Stomach (tissue), 9 donors: ENCODE results near the gene EPN2. TPM values are rescaled to one million over a fixed set of nuclear protein-coding genes. Genes with fewer than 3 reads are reported as not detected.

Experiments
- DNase-seq, 2 donors: peaks; one replicate each; pipeline versions ENCODE4 v3.0.0 to v3.0.0-alpha.2; 2013 to 2019
- H3K27ac ChIP-seq, 5 donors: fragments of 200-600 bp in 4 of 5; sonication (generic) in 4 of 5; one replicate each; pipeline ENCODE4 v1.5.1; 2013 to 2019; ENCODE audit warnings: mild to moderate bottlenecking in 1 of 5, moderate library complexity in 1 of 5
- H3K27me3 ChIP-seq, 3 donors: fragments of 200-600 bp; sonication (generic); one replicate each; pipeline ENCODE4 v1.5.1; 2017 to 2019; ENCODE audit warnings: mixed run types in 1 of 3
- H3K36me3 ChIP-seq, 4 donors: fragments of 200-600 bp; sonication (generic); 1 replicate in 3 of 4; 2 replicates in 1 of 4; pipeline ENCODE4 v1.5.1; 2016 to 2019
- H3K4me1 ChIP-seq, 4 donors: fragments of 200-600 bp; sonication (generic); one replicate each; pipeline ENCODE4 v1.5.1; 2016 to 2019
- H3K4me3 ChIP-seq, 4 donors: fragments of 200-600 bp; sonication (generic) in 3 of 4; one replicate each; pipeline ENCODE4 v1.5.1; 2016 to 2019; ENCODE audit warnings: mild to moderate bottlenecking in 1 of 4
- H3K9me3 ChIP-seq, 4 donors: fragments of 200-600 bp; sonication (generic); one replicate each; pipeline ENCODE4 v1.5.1; 2016 to 2019
- CTCF ChIP-seq, 7 experiments: fragments of 450-650 bp in 4 of 7; fragments of 200-600 bp in 3 of 7; sonication (generic) in 3 of 7; IDR thresholded peaks; one replicate each; pipeline ENCODE4 v1.5.1; 2016 to 2019; ENCODE audit warnings: antibody characterized with exemption in 7 of 7, control low read depth in 2 of 7, mild to moderate bottlenecking in 1 of 7
- EP300 ChIP-seq: sonication (generic); formaldehyde crosslinking; IDR thresholded peaks from one replicate; pipeline ENCODE4 v1.6.1; 2017; ENCODE audit warnings: antibody characterized with exemption
- POLR2A ChIP-seq, 4 donors: fragments of 450-650 bp; IDR thresholded peaks; one replicate each; pipeline ENCODE4 v1.6.1; 2016; ENCODE audit warnings: antibody characterized with exemption in 4 of 4, control low read depth in 2 of 4, mild to moderate bottlenecking in 1 of 4, moderate library complexity in 1 of 4
- POLR2AphosphoS5 ChIP-seq, 3 donors: sonication (generic); formaldehyde crosslinking; IDR thresholded peaks; one replicate each; pipeline ENCODE4 v1.6.1; 2016; ENCODE audit warnings: antibody characterized with exemption in 3 of 3
- WGBS, 5 donors: extraction: QIAGEN DNeasy Blood & Tissue Kit in 3 of 5; methylation state at CpG; one replicate each; pipeline versions ENCODE4 v1.1.5 to v1.1.7; 2013 to 2018; 5-methylcytosine and 5-hydroxymethylcytosine counted together
- intact Hi-C: fragments of 100-400 bp; cut with DNase I; formaldehyde crosslinking; loops from one replicate; pipeline ENCODE4 v1.15.1; 2023; ENCODE audit warnings: low total_unique reads
- polyA plus RNA-seq, 3 donors: library from polyadenylated mRNA; stranded (reverse); fragments of 200-250 nt; gene quantifications; one replicate each; pipeline ENCODE4 v1.2.3, GENCODE V29; 2013
- total RNA-seq, 5 donors: library from RNA; depleted of rRNA; stranded (reverse); fragments of >200 nt; gene quantifications; one replicate each; pipeline versions ENCODE4 v1.1.0 to v1.2.3, GENCODE V29; 2014 to 2016
- donor health status: healthy with polysubstance abuse.
- donor health status: Bipolar disorder and iron deficiency.
- donor health status: healthy.

EPN2 gene
- total and polyA plus RNA-seq, 8 donors, result 10.7 to 71.9 (median 25.7) TPM

GRCh38 chr17:19301274-19301951 lies 64.2 kb downstream of the EPN2 start:
- Histone ChIP-seq H3K36me3 (peaks cover 0 to 8% (median 4%) of the 10 kb centered on the region in 4 donors), H3K4me3 (no peak overlapping the region), H3K9me3 (no peaks in the 10 kb centered on the region), H3K27me3 (no peaks in the 10 kb centered on the region), H3K27ac (peak overlapping the region in 1 of 5 donors; percentile 9), H3K4me1 (peaks cover 10 to 86% (median 43%) of the 10 kb centered on the region in 4 donors)
- whole genome bisulfite sequencing, 5 donors, result 76 to 86% (median 82%) methylated on average over 5 of the region's 5 CpGs
- DNase-seq, result no peak
- intact Hi-C loops, result no loop called here
- TF ChIP-seq EP300 (no peak), CTCF (IDR thresholded peaks at IDR 0.05) (no peak), POLR2A (IDR thresholded peaks at IDR 0.05) (no peak), POLR2AphosphoS5 (IDR thresholded peaks at IDR 0.05) (no peak)

- 92 to 98% (median 96%) methylated on average over 9 of the region's 9 CpGs for WGBS, 5 donors
- Histone ChIP-seq H3K4me3 (no peak overlapping the region), H3K9me3 (no peaks in the 10 kb centered on the region), H3K27ac (peak overlapping the region in 1 of 5 donors; percentile 9), H3K36me3 (peaks cover 0 to 12% (median 4%) of the 10 kb centered on the region in 4 donors), H3K27me3 (no peaks in the 10 kb centered on the region), H3K4me1 (peaks cover 14 to 86% (median 45%) of the 10 kb centered on the region in 4 donors)
- DNase-seq, result no peak
- intact Hi-C loops, result no loop called here
- TF ChIP-seq EP300 (no peak), POLR2AphosphoS5 (IDR thresholded peaks at IDR 0.05) (no peak), POLR2A (IDR thresholded peaks at IDR 0.05) (no peak), CTCF (IDR thresholded peaks at IDR 0.05) (no peak)
Measured at GRCh38 chr17:19301973-19302372, 64.8 kb downstream of the EPN2 start.

GRCh38 chr17:19302791-19303331 lies 65.7 kb downstream of the EPN2 start:
- intact Hi-C loops, result no loop called here
- 77 to 91% (median 80%) methylated on average over 9 of the region's 9 CpGs for WGBS, 5 donors
- Histone ChIP-seq H3K4me1 (peaks cover 14 to 85% (median 40%) of the 10 kb centered on the region in 4 donors), H3K27ac (peak overlapping the region in 2 of 5 donors; percentile 6 to 18), H3K9me3 (no peaks in the 10 kb centered on the region), H3K27me3 (no peaks in the 10 kb centered on the region), H3K36me3 (peaks cover 0 to 12% (median 4%) of the 10 kb centered on the region in 4 donors), H3K4me3 (no peak overlapping the region)
- no peak for DNase-seq
- TF ChIP-seq POLR2AphosphoS5 (IDR thresholded peaks at IDR 0.05), result no peak
- no peak for TF ChIP-seq POLR2A (IDR thresholded peaks at IDR 0.05)
- no peak for TF ChIP-seq EP300
- no peak for TF ChIP-seq CTCF (IDR thresholded peaks at IDR 0.05)

GRCh38 chr17:19303367-19303776 lies 66.2 kb downstream of the EPN2 start:
- H3K4me1 ChIP-seq, result peaks cover 14 to 80% (median 38%) of the 10 kb centered on the region in 4 donors
- no peak for DNase-seq
- WGBS, 5 donors, result 78 to 89% (median 87%) methylated on average over 9 of the region's 9 CpGs

More at GRCh38 chr17:19303367-19303776, 66.2 kb downstream of the EPN2 start:
- no peaks in the 10 kb centered on the region for H3K27me3 ChIP-seq
- intact Hi-C loops, result no loop called here
- H3K27ac ChIP-seq, result peak overlapping the region in 1 of 5 donors; percentile 40
- TF ChIP-seq EP300, result no peak
- no peak for TF ChIP-seq POLR2AphosphoS5 (IDR thresholded peaks at IDR 0.05)
- TF ChIP-seq CTCF (IDR thresholded peaks at IDR 0.05), result no peak
- TF ChIP-seq POLR2A (IDR thresholded peaks at IDR 0.05), result no peak
- no peak overlapping the region for H3K4me3 ChIP-seq
- H3K9me3 ChIP-seq, result no peaks in the 10 kb centered on the region
- peaks cover 0 to 12% (median 4%) of the 10 kb centered on the region in 4 donors for H3K36me3 ChIP-seq
